Measurements from ENCODE around the gene IL21R.

GRCh38 chr16:27489906-27490305, 87.9 kb downstream of the IL21R start:
- TF ChIP-seq REST (tag by site-specific recombination; IDR thresholded peaks at IDR 0.05) (no peak), CTCF (tag by site-specific recombination; IDR thresholded peaks at IDR 0.05) (no peak), ZNF16 (tag by site-specific recombination; IDR thresholded peaks at IDR 0.05; ENCODE audit: low read depth) (no peak), ZNF121 (tag by site-specific recombination; IDR thresholded peaks at IDR 0.05) (no peak), ZNF529 (tag by site-specific recombination; IDR thresholded peaks at IDR 0.05; ENCODE audit: insufficient replicate concordance) (no peak), ZNF558 (tag by site-specific recombination; IDR thresholded peaks at IDR 0.05) (no peak), ZNF175 (tag by site-specific recombination; IDR thresholded peaks at IDR 0.05) (no peak)

Measured in HEK293 (cell line).